D721Med (cell line): ENCODE results near the gene ZNF669.

Experiments
- DNase-seq: peaks from one replicate; pipeline ENCODE4 v3.0.0; 2011; ENCODE audit warnings: low spot score; ENCODE audit not compliant: insufficient read length
- FAIRE-seq: peaks from 2 replicates; lab custom pipeline; 2011; peaks lifted over from hg19 to GRCh38; lab: Jason Lieb, UNC
- TF ChIP-seq, protein P1 (sequence below): IDR thresholded peaks from 2 replicates; pipeline ENCODE4 v1.5.1; 2012; ENCODE audit warnings: mild to moderate bottlenecking, control low read depth; ENCODE audit not compliant: insufficient read depth; ENCODE audit errors: missing control alignments

Gene ZNF669

GRCh38 chr1:247090455-247090854 lies 13.7 kb downstream of the ZNF669 start:
- TF ChIP-seq, protein P1, sequence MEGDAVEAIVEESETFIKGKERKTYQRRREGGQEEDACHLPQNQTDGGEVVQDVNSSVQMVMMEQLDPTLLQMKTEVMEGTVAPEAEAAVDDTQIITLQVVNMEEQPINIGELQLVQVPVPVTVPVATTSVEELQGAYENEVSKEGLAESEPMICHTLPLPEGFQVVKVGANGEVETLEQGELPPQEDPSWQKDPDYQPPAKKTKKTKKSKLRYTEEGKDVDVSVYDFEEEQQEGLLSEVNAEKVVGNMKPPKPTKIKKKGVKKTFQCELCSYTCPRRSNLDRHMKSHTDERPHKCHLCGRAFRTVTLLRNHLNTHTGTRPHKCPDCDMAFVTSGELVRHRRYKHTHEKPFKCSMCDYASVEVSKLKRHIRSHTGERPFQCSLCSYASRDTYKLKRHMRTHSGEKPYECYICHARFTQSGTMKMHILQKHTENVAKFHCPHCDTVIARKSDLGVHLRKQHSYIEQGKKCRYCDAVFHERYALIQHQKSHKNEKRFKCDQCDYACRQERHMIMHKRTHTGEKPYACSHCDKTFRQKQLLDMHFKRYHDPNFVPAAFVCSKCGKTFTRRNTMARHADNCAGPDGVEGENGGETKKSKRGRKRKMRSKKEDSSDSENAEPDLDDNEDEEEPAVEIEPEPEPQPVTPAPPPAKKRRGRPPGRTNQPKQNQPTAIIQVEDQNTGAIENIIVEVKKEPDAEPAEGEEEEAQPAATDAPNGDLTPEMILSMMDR: no peak
- no peak for FAIRE-seq
- no peak for DNase-seq

GRCh38 chr1:247089616-247090375 lies 14.4 kb downstream of the ZNF669 start:
- FAIRE-seq (peak; percentile 16), DNase-seq (no peak)
- TF ChIP-seq, protein P1: no peak

- TF ChIP-seq, protein P1: no peak
- no peak for DNase-seq
- FAIRE-seq: no peak
Observed at GRCh38 chr1:247088967-247089366, 15.2 kb downstream of the ZNF669 start.

DNA sequence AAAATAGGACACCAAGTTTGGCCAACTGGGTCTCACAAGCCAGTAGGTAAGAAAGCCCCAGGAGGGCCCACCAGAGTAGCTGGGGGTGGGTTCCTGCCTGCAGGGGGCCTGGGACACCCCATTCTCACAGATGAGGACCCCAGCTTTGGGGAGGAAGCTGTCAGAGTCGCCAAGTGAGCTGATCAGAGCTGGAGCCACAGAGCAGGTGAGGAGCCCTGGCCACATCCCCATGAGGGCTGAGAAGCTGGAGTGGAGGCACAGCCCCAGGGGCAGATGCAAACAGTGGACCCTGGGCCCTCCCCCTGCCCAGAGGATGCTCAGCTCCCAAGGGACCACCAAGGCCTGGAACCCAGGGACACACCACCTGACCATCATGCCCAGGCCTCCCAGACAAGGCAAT lies 16.9 kb downstream of the ZNF669 start:
- TF ChIP-seq, protein P1: no peak
- FAIRE-seq (no peak), DNase-seq (no peak)

- TF ChIP-seq, protein P1: no peak
- FAIRE-seq: no peak
- no peak for DNase-seq
Observed at GRCh38 chr1:247085310-247085709, 18.8 kb downstream of the ZNF669 start.

- TF ChIP-seq, protein P1: no peak
- FAIRE-seq (no peak), DNase-seq (no peak)
Observed at GRCh38 chr1:247084771-247085170, 19.4 kb downstream of the ZNF669 start.

DNA sequence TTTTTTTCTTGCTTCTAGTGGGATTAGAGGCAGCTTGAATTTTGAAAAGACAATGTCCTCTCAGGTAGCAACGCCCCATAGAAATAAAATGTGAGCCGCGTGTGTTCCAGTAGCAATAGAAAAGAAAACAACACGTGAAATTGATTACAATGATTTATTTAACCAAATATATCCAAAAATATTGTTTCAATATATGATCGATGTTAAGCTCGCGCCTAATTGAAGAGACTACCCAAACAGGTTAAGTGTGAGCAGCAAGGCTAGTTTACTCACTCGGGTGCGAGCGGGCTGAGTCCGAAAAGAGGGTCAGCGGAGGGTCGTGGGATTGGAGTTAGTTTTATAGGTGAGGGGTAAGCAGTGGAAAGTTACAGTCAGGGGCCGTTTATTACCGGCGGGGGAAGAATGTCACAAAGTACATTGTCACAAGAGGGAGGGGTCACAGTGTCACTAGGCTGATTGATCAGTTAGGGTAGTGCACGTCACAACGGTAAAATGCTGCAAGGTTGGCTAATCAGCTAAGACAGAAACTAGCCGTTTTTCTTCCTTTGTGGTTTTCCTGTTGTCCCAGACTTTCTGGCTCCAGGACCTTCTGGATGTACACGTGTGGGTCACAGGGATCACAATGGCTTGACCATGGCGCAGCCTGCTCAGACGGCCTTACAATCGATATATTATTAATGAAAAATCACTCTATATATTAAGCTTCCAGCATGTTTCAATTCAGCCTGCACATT lies 24.8 kb downstream of the ZNF669 start:
- TF ChIP-seq, protein P1: no peak
- DNase-seq: no peak
- no peak for FAIRE-seq
